ENCODE measurements around the gene MAP1LC3A.

DNA sequence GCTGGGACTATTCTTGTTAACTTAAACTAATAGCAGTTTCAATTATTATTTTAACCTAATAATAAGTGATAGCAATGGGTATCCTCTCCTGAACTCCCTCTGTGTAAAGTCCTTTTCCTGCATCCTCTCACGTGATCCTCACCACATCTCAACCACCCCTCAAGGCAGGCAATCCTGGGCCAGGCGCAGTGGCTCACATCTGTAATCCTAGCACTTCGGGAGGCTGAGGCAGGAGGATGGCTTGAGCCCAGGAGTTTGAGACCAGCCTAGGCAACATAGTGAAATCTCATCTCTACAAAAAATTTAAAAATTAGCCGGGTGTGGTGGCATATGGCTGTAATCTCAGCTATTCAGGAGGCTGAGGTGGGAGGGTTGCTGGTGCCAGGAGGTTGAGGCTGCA lies 23.7 kb downstream of the MAP1LC3A start:
- TF ChIP-seq, protein P1, sequence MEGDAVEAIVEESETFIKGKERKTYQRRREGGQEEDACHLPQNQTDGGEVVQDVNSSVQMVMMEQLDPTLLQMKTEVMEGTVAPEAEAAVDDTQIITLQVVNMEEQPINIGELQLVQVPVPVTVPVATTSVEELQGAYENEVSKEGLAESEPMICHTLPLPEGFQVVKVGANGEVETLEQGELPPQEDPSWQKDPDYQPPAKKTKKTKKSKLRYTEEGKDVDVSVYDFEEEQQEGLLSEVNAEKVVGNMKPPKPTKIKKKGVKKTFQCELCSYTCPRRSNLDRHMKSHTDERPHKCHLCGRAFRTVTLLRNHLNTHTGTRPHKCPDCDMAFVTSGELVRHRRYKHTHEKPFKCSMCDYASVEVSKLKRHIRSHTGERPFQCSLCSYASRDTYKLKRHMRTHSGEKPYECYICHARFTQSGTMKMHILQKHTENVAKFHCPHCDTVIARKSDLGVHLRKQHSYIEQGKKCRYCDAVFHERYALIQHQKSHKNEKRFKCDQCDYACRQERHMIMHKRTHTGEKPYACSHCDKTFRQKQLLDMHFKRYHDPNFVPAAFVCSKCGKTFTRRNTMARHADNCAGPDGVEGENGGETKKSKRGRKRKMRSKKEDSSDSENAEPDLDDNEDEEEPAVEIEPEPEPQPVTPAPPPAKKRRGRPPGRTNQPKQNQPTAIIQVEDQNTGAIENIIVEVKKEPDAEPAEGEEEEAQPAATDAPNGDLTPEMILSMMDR (IDR thresholded peaks at IDR 0.05), result no peak
- TF ChIP-seq POLR2A (IDR thresholded peaks at IDR 0.05) (no peak), POLR2AphosphoS5 (IDR thresholded peaks at IDR 0.05) (no peak)

Measured in suprapubic skin (tissue), 4 donors.